NCI-H446 treated with DMSO at 0.1 percent for 48 hours (cell line): Measurements from ENCODE around the gene SPATS2.

Experiments
- DNase-seq: peaks from one replicate; lab custom pipeline; 2025; lab: John Stamatoyannopoulos, UW

Gene SPATS2

GRCh38 chr12:49556391-49557186 lies 189.3 kb downstream of the SPATS2 start:
- DNase-seq: no peak

- no peak for DNase-seq
These were observed 190.1 kb downstream of the SPATS2 start for GRCh38 chr12:49557187-49557916.

GRCh38 chr12:49557917-49558215 lies 190.6 kb downstream of the SPATS2 start:
- no peak for DNase-seq

- DNase-seq: no peak
These were observed 191.3 kb downstream of the SPATS2 start for GRCh38 chr12:49558526-49558925.

GRCh38 chr12:49559011-49559675 lies 191.9 kb downstream of the SPATS2 start:
- no peak for DNase-seq

- DNase-seq: no peak
These were observed 193.4 kb downstream of the SPATS2 start for GRCh38 chr12:49560695-49561094.

GRCh38 chr12:49562233-49562632 lies 195.0 kb downstream of the SPATS2 start:
- DNase-seq: no peak

- no peak for DNase-seq
These were observed 195.6 kb downstream of the SPATS2 start for GRCh38 chr12:49562831-49563230.

- no peak for DNase-seq
These were observed 196.9 kb downstream of the SPATS2 start for GRCh38 chr12:49563951-49564685.

- no peak for DNase-seq
These were observed 197.6 kb downstream of the SPATS2 start for GRCh38 chr12:49564686-49565405.

GRCh38 chr12:49565406-49566265 lies 198.4 kb downstream of the SPATS2 start:
- DNase-seq: no peak

GRCh38 chr12:49566361-49566760 lies 199.1 kb downstream of the SPATS2 start:
- DNase-seq: no peak

- no peak for DNase-seq
These were observed 200.0 kb downstream of the SPATS2 start for GRCh38 chr12:49567302-49567610.

- peak; percentile 65 for DNase-seq
These were observed 200.6 kb downstream of the SPATS2 start, which contains the start of gene MCRS1 for GRCh38 chr12:49567611-49568441. TSS of gene MCRS1 (minus strand) at chr12:49568142. CDS start at chr12:49566731, 1,411 bp downstream.

- DNase-seq: no peak
These were observed 201.3 kb downstream of the SPATS2 start for GRCh38 chr12:49568442-49569162.
